ENCODE data around the gene RAF1.

The RAF1 gene

GRCh38 chr3:12591997-12592715, 71.8 kb downstream of the RAF1 start:
- DNase-seq (ENCODE audit: low read depth in 2 of 2), result no peak

GRCh38 chr3:12591456-12591855, 72.5 kb downstream of the RAF1 start:
- DNase-seq (ENCODE audit: low read depth in 2 of 2), result no peak

DNA sequence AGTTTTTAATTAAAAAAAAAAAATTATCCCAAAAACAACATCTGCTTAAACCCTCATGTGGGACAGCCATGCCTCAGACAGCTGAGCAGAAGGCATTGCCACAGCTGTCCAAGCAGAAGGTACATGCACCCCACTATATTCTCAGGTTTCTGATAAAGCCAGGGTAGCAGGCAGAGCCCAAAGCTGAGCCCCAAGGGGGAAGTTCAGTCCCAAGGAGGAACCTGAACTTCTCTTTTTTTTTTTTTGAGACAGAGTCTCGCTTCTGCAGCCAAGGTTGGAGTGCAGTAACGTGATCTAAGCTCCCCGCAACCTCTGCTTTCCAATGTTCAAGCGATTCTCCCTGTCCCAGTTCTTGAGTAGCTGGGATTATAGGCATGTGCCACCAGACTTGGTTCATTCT, 73.8 kb downstream of the RAF1 start:
- no peak for DNase-seq (ENCODE audit: low read depth in 2 of 2)

DNA sequence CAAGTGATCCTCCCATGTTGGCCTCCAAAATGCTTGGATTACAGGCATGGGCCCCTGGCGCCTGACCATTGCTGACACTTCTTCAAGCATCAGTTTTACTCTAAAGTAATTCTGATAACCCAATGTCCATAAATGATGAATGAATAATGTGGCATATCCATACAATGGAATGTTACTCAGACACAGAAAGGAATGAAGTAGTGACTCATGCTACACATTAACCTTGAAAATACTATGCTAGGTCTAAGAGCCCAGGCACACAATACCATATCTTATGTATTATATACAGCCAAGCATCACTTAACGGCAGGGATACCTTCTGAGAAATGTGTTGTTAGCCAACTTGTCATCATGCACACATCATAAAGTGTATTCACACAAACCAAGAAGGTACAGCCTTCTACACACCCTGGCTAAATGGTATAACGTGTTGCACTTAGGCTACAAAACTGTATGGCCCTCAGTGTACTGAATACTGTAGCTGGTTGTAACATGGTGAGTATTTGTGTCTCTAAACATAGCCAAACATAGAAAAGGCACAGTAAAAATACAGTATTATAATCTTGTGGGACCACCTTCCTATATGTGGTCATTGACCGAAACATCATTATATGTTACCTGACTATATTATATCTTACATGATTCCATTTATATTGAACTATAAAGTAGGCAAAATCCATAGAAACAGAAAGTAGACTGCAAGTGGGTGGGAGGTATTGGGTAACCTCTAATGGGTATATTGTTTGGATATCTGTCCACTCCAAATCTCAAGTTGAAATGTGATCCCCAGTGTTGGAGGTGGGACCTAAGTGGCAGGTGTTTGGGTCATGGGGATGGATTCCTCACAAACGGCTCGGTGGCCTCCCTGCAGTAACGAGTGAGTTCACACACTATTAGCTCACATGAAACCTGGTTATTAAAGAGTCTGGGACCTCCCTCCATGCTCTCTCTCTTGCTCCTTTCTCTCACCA, 75.6 kb downstream of the RAF1 start:
- peak; percentile 13 to 15 for DNase-seq (ENCODE audit: low read depth in 2 of 2)

DNA sequence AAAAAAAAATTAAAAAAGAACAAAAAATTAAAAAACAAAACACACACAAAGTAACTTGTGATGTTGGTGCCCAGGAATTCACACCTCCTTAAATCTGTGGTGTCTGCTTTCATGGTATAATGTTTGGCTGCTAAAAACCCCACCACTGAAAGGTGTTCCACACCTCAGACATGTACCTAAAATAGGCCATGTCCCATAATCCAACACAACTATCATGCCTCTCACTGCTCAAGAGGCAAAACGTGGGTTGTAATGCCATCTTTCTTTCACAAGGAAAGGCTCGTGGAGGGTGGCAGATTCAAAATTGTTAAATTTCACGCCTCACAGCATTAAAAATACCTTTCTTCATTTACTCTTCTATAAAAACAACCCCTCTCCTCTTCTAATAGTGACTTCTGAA, 77.5 kb downstream of the RAF1 start:
- no peak for DNase-seq (ENCODE audit: low read depth in 2 of 2)

DNA sequence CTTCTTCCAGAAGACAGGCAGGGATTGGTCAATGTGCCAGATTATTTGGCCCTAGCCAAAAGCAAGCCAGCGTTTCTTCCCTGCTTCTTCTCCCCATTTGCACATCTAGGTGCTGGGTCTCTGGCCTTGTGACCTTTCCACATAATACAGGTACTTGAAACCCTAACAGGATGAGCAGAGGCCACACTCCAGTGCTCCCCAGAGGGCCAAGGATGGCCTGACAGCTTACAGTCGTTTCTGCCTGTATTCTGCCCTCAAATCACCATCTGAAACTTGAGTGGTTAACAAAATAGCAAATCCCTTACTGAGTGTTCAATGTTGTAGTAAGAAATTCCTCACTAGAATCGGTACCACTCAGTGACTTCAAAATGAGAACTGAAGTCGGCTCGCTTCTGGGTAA, 77.9 kb downstream of the RAF1 start:
- DNase-seq (ENCODE audit: low read depth in 2 of 2), result no peak

DNA sequence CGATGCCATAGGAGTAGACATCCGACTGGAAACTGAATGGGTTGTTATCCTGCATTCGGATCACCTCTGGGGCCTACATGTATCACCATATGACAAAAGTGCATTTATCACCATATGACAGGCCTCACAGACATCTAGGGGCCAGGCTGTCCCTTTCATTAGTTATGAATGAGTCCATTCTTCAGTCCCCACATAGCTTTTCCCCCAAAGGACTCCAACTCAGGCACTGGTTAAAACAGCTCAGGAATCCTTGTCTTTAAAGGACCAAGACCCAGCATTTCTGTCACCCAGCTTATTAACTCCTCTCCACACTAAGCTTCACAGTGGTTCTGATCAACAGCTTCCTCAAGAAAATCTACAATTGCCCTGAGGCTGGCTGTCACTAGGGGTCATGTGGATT, 78.7 kb downstream of the RAF1 start:
- no peak for DNase-seq (ENCODE audit: low read depth in 2 of 2)

DNA sequence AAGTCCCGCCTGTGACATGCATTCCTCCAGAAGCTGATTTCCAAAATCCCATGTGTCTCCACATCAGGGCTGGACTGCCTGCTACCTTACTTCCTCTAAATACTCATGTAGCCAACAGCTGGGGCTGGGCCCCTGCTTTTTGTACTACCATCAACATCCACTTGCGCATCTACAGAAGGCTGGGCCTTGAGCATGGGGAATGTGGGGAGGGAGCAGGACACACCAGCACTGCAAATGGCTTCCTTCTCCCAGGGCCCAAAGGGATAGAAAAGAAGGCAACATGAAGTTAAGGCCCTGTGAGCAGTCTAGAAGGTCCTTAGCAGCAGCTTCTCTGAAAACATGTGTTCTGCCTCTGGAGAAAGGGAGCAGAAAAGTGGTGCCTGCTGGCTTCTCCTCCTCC, 79.8 kb downstream of the RAF1 start:
- no peak for DNase-seq (ENCODE audit: low read depth in 2 of 2)

- DNase-seq (ENCODE audit: low read depth in 2 of 2), result no peak
Observed at GRCh38 chr3:12583280-12583679, 80.6 kb downstream of the RAF1 start.

GRCh38 chr3:12582730-12583129, 81.2 kb downstream of the RAF1 start:
- no peak for DNase-seq (ENCODE audit: low read depth in 2 of 2)

DNA sequence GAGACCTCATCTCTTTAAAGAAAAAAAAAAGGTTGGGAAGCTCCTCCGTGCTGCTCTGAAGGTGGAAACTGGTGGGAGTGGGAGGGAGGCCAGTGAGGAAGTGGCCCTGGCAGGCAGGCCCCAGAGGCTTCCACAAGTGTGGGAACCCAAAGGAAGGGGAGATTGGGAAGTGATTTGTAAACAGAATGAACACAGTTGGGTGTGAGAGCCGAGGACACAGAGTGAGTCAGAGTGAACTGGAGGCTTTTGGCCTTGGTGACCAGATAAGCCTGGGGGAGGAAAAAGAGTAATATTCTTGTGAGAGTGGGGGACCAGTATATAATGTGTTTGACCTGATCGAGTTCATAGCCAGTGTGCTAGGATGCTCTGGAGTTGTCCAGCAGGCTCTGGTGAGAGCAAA, 84.0 kb downstream of the RAF1 start:
- DNase-seq (ENCODE audit: low read depth in 2 of 2), result no peak

- no peak for DNase-seq (ENCODE audit: low read depth in 2 of 2)
Observed at GRCh38 chr3:12579456-12579855, 84.5 kb downstream of the RAF1 start.

- DNase-seq (ENCODE audit: low read depth in 2 of 2), result no peak
Observed at GRCh38 chr3:12578742-12579141, 85.2 kb downstream of the RAF1 start.

- DNase-seq (ENCODE audit: low read depth in 2 of 2), result no peak
Observed at GRCh38 chr3:12577379-12577778, 86.5 kb downstream of the RAF1 start.

DNA sequence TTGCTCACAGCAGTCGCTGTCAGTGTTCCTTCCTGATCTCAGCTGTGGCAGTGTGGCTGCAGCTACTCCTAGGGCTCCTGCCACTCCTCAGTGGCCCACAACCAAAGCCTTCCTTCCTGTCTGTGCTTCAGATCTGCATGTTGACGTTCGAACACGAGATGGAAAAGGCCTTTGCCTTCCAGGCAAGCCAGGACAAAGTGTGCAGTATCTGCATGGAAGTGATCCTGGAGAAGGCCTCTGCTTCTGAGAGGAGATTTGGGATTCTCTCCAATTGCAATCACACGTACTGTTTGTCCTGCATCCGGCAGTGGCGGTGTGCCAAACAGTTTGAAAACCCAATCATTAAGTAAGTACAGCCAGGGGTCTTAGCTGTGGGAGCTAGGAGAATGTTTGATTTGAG, 89.3 kb downstream of the RAF1 start:
- DNase-seq (ENCODE audit: low read depth in 2 of 2), result no peak

DNA sequence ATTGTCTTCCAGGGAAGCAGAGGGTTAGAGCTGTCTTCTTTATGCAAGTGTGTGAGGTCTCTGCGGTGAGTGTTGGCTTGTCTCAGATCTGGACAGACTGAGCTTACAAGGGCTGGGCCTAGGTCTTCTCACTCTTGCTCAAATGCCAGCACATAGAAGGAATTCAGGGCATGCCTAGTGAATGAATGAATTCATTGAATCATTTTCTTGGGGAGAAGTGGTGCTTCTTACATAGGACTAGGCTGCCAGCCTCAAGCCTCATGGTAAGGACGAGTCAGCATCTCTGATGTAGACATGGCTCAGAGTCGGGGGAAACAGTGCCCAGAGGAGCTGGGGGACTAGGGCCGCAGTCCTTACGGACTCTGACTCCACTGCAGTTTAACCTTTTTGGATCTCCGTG, 89.8 kb downstream of the RAF1 start:
- DNase-seq (ENCODE audit: low read depth in 2 of 2), result no peak

DNA sequence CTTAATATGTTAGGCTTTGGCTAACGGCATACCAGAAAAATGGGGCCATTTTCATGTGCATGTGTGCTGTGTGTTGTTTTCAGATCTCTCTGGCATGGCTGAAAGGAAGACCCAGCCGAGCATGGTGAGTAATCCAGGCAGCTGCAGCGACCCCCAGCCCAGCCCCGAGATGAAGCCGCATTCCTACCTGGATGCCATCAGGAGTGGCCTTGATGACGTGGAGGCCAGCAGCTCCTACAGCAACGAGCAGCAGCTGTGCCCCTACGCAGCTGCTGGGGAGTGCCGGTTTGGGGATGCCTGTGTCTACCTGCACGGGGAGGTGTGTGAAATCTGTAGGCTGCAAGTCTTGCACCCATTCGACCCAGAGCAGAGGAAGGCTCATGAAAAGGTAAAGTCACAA, 91.9 kb downstream of the RAF1 start:
- DNase-seq (ENCODE audit: low read depth in 2 of 2), result no peak

DNA sequence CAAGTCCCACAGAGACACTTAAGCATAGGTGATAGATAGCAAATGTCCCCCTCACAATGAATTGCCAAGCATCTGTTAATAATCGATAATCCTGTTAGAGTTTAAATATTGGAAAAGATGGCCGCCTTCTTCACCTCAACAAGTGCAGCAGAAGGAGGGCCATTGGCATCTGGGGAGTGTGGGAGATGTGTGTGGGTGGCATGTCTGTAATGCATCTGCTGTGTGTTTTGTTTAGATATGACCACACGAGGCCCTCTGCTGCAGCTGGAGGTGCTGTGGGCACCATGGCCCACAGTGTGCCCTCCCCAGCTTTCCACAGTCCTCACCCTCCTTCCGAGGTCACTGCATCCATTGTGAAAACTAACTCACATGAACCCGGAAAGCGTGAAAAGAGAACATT, 94.1 kb downstream of the RAF1 start:
- no peak for DNase-seq (ENCODE audit: low read depth in 2 of 2)

DNA sequence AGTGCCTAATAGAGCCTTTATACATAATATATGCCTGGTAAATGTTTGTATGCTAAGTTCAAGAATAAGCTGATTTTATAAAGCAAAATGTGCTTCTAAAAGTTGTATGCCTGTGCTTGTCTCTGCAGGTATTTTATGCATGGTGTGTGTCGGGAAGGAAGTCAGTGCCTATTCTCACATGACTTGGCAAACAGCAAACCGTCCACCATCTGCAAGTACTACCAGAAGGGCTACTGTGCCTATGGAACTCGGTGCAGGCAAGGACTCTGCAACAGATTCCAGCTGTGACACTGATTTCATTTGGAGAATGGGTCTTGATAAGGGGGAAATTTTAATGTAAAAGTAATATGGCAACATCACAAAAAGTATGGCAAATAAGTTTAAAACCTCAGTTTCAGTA, 95.2 kb downstream of the RAF1 start:
- no peak for DNase-seq (ENCODE audit: low read depth in 2 of 2)

DNA sequence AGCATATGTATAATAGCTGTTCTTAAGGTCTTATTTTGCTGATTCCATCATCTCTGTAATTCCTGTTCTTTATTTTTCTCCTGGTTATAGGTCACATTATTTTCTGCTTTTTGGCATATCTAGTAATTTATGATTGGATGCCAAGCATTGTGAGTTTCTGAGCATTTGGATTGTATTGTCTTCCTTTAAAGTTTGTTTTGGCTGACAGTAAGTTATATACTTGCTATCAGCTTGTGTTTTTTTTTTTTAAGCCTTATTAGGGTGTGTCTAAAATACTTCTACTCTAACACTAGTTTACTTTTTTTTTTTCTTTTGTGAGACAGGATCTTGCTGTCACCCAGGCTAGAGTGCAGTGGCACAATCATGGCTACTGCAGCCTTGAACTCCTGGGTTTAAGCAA, 96.9 kb downstream of the RAF1 start:
- DNase-seq (ENCODE audit: low read depth in 2 of 2), result no peak

GRCh38 chr3:12562451-12562850, 101.5 kb downstream of the RAF1 start:
- DNase-seq (ENCODE audit: low read depth in 2 of 2), result no peak

DNA sequence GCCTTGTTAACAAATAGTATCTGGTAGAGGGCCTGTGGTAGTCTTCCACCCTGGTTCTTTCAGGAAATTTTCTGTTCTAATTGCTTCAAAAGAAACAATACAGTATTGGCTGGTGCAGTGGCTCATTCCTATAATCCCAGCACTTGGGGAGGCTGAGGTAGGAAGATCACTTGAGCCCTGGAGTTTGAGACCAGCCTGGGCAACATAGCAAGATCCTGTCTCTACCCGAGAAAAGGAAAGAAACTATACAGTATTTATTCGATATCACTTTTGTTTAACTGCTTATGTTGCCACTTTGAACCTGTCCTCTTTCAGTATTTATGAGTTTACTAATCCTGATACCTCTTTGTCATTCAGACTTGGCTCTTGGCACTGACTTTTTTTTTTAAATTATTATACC, 102.5 kb downstream of the RAF1 start:
- no peak for DNase-seq (ENCODE audit: low read depth in 2 of 2)

- DNase-seq (ENCODE audit: low read depth in 2 of 2), result no peak
Observed at GRCh38 chr3:12560505-12561190, 103.3 kb downstream of the RAF1 start.
